Endothelial cell of umbilical vein (primary cell): Measurements from ENCODE around the gene MVP. TPM values are rescaled to one million over a fixed set of nuclear protein-coding genes. Genes with fewer than 3 reads are reported as not detected.

ENCODE experiments used
- BruUV-seq: library from RNA; stranded (reverse); fragments of 400-500 nt; replicated peaks from 2 replicates; lab custom pipeline; 2021; lab: Mats Ljungman, UMichigan
- CTCF ChIA-PET: fragments of 300-600, 350-600 bp; sonication (Branson Sonifier 250); formaldehyde crosslinking; loops from one replicate; lab custom pipeline; 2021; ENCODE audit warnings: antibody characterized with exemption, inconsistent platforms; lab: Charles Lee
- POLR2A ChIA-PET: fragments of 300-600, 350-600 bp; sonication (Branson Sonifier 250); formaldehyde crosslinking; loops from one replicate; lab custom pipeline; 2021; ENCODE audit warnings: antibody characterized with exemption, inconsistent platforms; lab: Charles Lee
- DNase-seq: peaks from one replicate; pipeline ENCODE4 v3.0.0-alpha.2; 2011; ENCODE audit warnings: low read depth, low spot score
- FAIRE-seq: peaks from 2 replicates; lab custom pipeline; 2011; peaks lifted over from hg19 to GRCh38; lab: Jason Lieb, UNC
- H2AFZ ChIP-seq: 2 replicates; pipeline ENCODE4 v1.6.0; 2012; ENCODE audit warnings: low read depth, low read length, control low read depth, inconsistent platforms
- H3K27ac ChIP-seq: 2 replicates; pipeline ENCODE4 v1.5.1; 2011; ENCODE audit warnings: low read depth, mild to moderate bottlenecking, control low read depth, low read length, moderate library complexity; ENCODE audit not compliant: insufficient read depth
- H3K27me3 ChIP-seq, 2 experiments: 2 replicates each; pipeline versions ENCODE4 v1.6.0 to v1.6.1; 2011; ENCODE audit warnings: low read length in 2 of 2, mixed read lengths in 1 of 2; ENCODE audit not compliant: control insufficient read depth in 2 of 2, insufficient read depth in 2 of 2
- H3K36me3 ChIP-seq, 2 experiments: 2 replicates in 1 of 2; 3 replicates in 1 of 2; pipeline ENCODE4 v1.5.1; 2011; ENCODE audit warnings: low read length in 2 of 2, mild to moderate bottlenecking in 1 of 2, moderate library complexity in 1 of 2; ENCODE audit not compliant: control insufficient read depth in 2 of 2, insufficient read depth in 2 of 2; ENCODE audit errors: extremely low read depth in 1 of 2
- H3K4me1 ChIP-seq: 3 replicates; pipeline ENCODE4 v1.5.1; 2011; ENCODE audit warnings: mild to moderate bottlenecking, low read length; ENCODE audit not compliant: control insufficient read depth, insufficient read depth; ENCODE audit errors: extremely low read depth
- H3K4me2 ChIP-seq: 2 replicates; pipeline ENCODE4 v1.6.1; 2011; ENCODE audit warnings: low read length, control low read depth, mixed read lengths; ENCODE audit not compliant: insufficient read depth
- H3K4me3 ChIP-seq, 3 experiments: fragments of 200-600 bp in 1 of 3; sonication (generic), shearing (Covaris generic) in 1 of 3; replicated peaks in 1 of 3; 2 replicates each; pipeline ENCODE4 v1.5.1; 2011 to 2016; ENCODE audit warnings: control low read depth in 3 of 3, low read length in 3 of 3, mild to moderate bottlenecking in 2 of 3, inconsistent platforms in 1 of 3, low read depth in 1 of 3, moderate library complexity in 1 of 3; ENCODE audit not compliant: insufficient read depth in 1 of 3
- H3K79me2 ChIP-seq: 2 replicates; pipeline ENCODE4 v1.6.0; 2012; ENCODE audit warnings: low read length, inconsistent platforms; ENCODE audit not compliant: control insufficient read depth, insufficient read depth
- H3K9ac ChIP-seq: replicated peaks from 2 replicates; pipeline ENCODE3; 2011; ENCODE audit warnings: low read length, control low read depth; ENCODE audit not compliant: insufficient read depth; ENCODE audit errors: extremely low read depth
- H3K9me1 ChIP-seq: replicated peaks from 3 replicates; pipeline ENCODE4 v1.6.0; 2011; ENCODE audit warnings: mild to moderate bottlenecking, low read length; ENCODE audit not compliant: control insufficient read depth, insufficient read depth; ENCODE audit errors: extremely low read depth
- H3K9me3 ChIP-seq: replicated peaks from 2 replicates; pipeline ENCODE4 v1.5.1; 2012; ENCODE audit warnings: low read length, inconsistent platforms; ENCODE audit not compliant: control insufficient read depth, insufficient read depth
- H4K20me1 ChIP-seq: replicated peaks from 2 replicates; pipeline ENCODE3; 2011; ENCODE audit warnings: mild to moderate bottlenecking, low read length; ENCODE audit not compliant: control insufficient read depth, insufficient read depth; ENCODE audit errors: extremely low read depth
- EZH2 ChIP-seq: IDR thresholded peaks from 2 replicates; pipeline ENCODE4 v1.6.1; 2012; ENCODE audit warnings: borderline replicate concordance, low read depth, mild to moderate bottlenecking, moderate library complexity, low read length, inconsistent platforms; ENCODE audit not compliant: severe bottlenecking
- FOS ChIP-seq: IDR thresholded peaks from 2 replicates; pipeline ENCODE4 v1.6.1; 2011; ENCODE audit warnings: mild to moderate bottlenecking, low read length, moderate library complexity, borderline replicate concordance; ENCODE audit not compliant: insufficient read depth
- GATA2 ChIP-seq: IDR thresholded peaks from 2 replicates; pipeline ENCODE4 v1.7.0; 2011; ENCODE audit warnings: low read depth, mild to moderate bottlenecking, moderate library complexity, mixed read lengths, low read length; ENCODE audit not compliant: insufficient read length, insufficient read depth
- JUN ChIP-seq: IDR thresholded peaks from 2 replicates; pipeline ENCODE4 v1.6.1; 2011; ENCODE audit warnings: borderline replicate concordance, low read depth; ENCODE audit not compliant: insufficient read length, insufficient read depth
- MAX ChIP-seq: IDR thresholded peaks from 2 replicates; pipeline ENCODE4 v1.6.1; 2011; ENCODE audit not compliant: insufficient read depth, insufficient read length
- MYC ChIP-seq: IDR thresholded peaks from one replicate; pipeline ENCODE4 v1.6.1; 2011; ENCODE audit warnings: mild to moderate bottlenecking, low read depth, low read length
- POLR2A ChIP-seq: IDR thresholded peaks from 2 replicates; pipeline ENCODE4 v1.6.1; 2012; ENCODE audit warnings: low read depth, mild to moderate bottlenecking, control low read depth, low read length
- POLR2AphosphoS5 ChIP-seq: IDR thresholded peaks from 2 replicates; pipeline ENCODE4 v1.6.1; 2012; ENCODE audit warnings: low read depth, mild to moderate bottlenecking, control low read depth, low read length, moderate library complexity; ENCODE audit not compliant: insufficient read depth
- dilution Hi-C: fragments of 300-500 bp; cut with MboI; formaldehyde crosslinking; loops from one replicate; pipeline ENCODE4 v1.15.0; 2019; ENCODE audit warnings: low sequenced_read_pairs; ENCODE audit not compliant: extremely low pct_ligation_motif_present
- intact Hi-C: fragments of 100-400 bp; cut with micrococcal nuclease; formaldehyde crosslinking; loops from one replicate; pipeline ENCODE4 v1.10.0; 2022
- polyA plus RNA-seq, 4 experiments: library from polyadenylated mRNA; depleted of rRNA in 3 of 4; stranded (reverse) in 3 of 4; unstranded in 1 of 4; fragments of >200 nt; gene quantifications; 2 replicates each; pipeline versions ENCODE4 v1.2.1 to v1.2.3, GENCODE V29; 2011 to 2012; ENCODE audit warnings: missing spikeins in 1 of 4
- total RNA-seq: library from RNA; stranded (reverse); gene quantifications from 2 replicates; pipeline ENCODE4 v1.2.3, GENCODE V29; 2021
- TF ChIP-seq, protein P1 (sequence below), 2 donors: IDR thresholded peaks; 1 replicate in 1 of 2; 2 replicates in 1 of 2; pipeline ENCODE4 v1.5.1; 2011; ENCODE audit warnings: low read length in 2 of 2, mild to moderate bottlenecking in 2 of 2, moderate library complexity in 2 of 2, control low read depth in 1 of 2, inconsistent platforms in 1 of 2, low read depth in 1 of 2; ENCODE audit not compliant: insufficient read depth in 1 of 2; ENCODE audit errors: extremely low read depth in 1 of 2

MVP gene
- total and polyA plus RNA-seq, 2 donors (not counting 3 experiments of a cell fraction or from before 2014, with no cell fraction given), result 49.8 to 118 TPM

DNA sequence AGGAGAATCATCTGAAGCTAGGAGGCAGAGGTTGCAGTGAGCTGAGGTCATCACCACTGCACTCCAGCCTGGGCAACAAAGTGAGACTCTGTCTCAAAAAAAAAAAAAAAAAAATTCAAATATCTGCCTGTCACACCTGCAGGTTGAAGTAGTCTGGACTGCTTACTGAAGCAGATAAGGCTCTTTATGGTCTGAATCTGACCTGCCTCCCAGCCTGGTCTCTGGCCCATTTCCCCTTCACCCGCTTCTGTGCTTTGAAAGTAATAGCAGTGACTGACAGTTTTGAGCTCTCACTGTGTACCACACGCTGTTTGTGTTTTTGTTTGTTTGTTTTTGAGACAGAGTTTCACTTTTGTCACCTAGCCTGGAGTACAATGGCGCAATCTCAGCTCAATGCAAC lies 73.3 kb downstream of the MVP start:
- Histone ChIP-seq H3K4me2 (no peak overlapping the region), H3K36me3 (no peaks in the 10 kb centered on the region)
- POLR2A ChIA-PET, result no interaction called here

More for the DNA sequence above, 73.3 kb downstream of the MVP start:
- intact Hi-C loops (no loop called here), dilution Hi-C loops (no loop called here)
- FAIRE-seq (no peak), DNase-seq (no peak)
- Histone ChIP-seq H3K27ac (no peak overlapping the region), H2AFZ (no peak overlapping the region), H3K79me2 (no peaks in the 10 kb centered on the region), H3K9me1 (no peaks in the 10 kb centered on the region), H3K9ac (no peak overlapping the region), H4K20me1 (no peaks in the 10 kb centered on the region), H3K27me3 (peaks cover 4 to 7% of the 10 kb centered on the region in 2 experiments), H3K4me3 (no peak overlapping the region), H3K4me1 (no peaks in the 10 kb centered on the region), H3K9me3 (no peaks in the 10 kb centered on the region)
- CTCF ChIA-PET, result no interaction called here
- no TSS peak for BruUV-seq
- TF ChIP-seq GATA2, result no peak
- no peak for TF ChIP-seq POLR2AphosphoS5
- no peak for TF ChIP-seq MYC
- TF ChIP-seq POLR2A, result no peak
- no peak for TF ChIP-seq EZH2
- no peak for TF ChIP-seq MAX
- TF ChIP-seq, protein P1, sequence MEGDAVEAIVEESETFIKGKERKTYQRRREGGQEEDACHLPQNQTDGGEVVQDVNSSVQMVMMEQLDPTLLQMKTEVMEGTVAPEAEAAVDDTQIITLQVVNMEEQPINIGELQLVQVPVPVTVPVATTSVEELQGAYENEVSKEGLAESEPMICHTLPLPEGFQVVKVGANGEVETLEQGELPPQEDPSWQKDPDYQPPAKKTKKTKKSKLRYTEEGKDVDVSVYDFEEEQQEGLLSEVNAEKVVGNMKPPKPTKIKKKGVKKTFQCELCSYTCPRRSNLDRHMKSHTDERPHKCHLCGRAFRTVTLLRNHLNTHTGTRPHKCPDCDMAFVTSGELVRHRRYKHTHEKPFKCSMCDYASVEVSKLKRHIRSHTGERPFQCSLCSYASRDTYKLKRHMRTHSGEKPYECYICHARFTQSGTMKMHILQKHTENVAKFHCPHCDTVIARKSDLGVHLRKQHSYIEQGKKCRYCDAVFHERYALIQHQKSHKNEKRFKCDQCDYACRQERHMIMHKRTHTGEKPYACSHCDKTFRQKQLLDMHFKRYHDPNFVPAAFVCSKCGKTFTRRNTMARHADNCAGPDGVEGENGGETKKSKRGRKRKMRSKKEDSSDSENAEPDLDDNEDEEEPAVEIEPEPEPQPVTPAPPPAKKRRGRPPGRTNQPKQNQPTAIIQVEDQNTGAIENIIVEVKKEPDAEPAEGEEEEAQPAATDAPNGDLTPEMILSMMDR (IDR thresholded peaks at IDR 0.05; ENCODE audit: extremely low read depth in 1 of 2, insufficient read depth in 1 of 2, low read depth in 1 of 2, low read length in 2 of 2), result no peak
- TF ChIP-seq FOS, result no peak
- no peak for TF ChIP-seq JUN
